Left renal cortex interstitium (tissue), 4 donors: Measurements from ENCODE around the gene FBXO2. TPM values are rescaled to one million over a fixed set of nuclear protein-coding genes. Genes with fewer than 3 reads are reported as not detected.
"Not testable (repeated sequence)": the region's sequence is repeated elsewhere in the genome, so short reads cannot be mapped to it uniquely, and the experiment has no call there.

Source experiments
- DNase-seq, 4 donors: peaks; one replicate each; pipeline ENCODE4 v3.0.0-alpha.2; 2013; ENCODE audit warnings: low read depth in 4 of 4, low spot score in 2 of 4, missing footprints in 1 of 4
- polyA plus RNA-seq, 4 donors: library from polyadenylated mRNA; unstranded; fragments of 120-200 nt; gene quantifications; one replicate each; pipeline ENCODE4 v1.2.1, GENCODE V29; 2013; ENCODE audit not compliant: insufficient read length in 4 of 4

The FBXO2 gene
- polyA plus RNA-seq, 4 donors, result 1.4 to 1.7 (median 1.5) TPM

DNA sequence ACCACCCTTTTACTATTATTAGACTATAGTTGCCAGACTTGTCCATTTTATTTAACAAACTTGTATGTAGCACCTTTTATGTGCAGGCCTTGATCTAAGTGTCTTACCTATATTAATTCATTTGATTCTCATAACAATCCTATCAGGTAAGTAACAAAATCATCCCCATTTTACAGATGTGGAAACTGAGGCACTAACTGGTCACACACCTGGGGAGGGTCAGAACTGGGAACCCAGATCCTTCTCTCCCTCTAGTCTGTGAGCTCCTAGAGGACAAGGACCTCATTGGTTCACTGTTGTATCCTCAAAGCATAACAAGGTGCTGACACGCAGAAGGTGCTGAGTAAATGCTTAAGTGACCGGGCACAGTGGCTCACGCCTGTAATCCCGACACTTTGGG, 14.9 kb downstream of the FBXO2 start:
- DNase-seq, result no peak

DNA sequence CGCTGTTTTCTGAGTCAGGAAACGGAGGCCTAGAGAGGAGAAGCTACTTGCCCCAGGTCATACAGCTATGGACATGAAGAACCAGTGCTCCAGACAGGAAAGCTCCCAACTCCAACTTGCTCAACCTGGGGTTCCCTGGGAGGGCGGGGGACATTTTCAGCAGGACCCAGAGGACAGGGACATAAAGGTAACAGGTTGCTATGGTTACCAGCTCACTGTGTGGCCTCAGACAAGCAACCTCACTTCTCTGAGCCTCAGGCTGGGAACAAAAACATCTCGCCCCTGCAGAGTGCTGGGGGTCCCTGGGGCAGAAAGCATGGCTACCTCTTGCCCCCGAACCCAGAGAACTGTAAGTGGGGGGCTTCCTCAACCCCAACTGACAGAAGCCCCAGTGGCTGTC, 16.1 kb downstream of the FBXO2 start:
- no peak for DNase-seq

- DNase-seq, result no peak
Measured at GRCh38 chr1:11634365-11635192, 19.6 kb downstream of the FBXO2 start.

- no peak for DNase-seq
Measured at GRCh38 chr1:11629184-11630016, 24.8 kb downstream of the FBXO2 start.

GRCh38 chr1:11628767-11629166, 25.5 kb downstream of the FBXO2 start:
- no peak for DNase-seq

DNA sequence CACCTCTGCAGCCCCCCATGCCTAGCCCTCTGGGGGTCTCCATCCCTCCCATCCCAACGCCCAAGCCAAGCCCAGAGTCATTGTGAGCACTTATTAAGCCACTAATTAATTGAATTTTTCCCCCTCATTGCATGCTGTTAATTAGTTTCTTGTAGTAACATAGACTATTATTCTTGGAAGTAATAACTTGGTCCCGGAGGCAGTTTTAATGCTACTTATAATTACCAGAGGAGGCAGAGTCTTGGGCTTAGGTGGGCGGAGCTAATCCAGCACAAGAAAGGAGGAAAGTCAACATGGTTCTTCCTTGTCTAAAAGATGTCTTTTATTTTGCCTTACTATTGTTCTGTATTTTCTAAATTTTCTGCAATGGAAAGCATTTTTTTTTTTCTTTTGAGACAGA, 27.7 kb downstream of the FBXO2 start:
- DNase-seq, result no peak

- no peak for DNase-seq
Measured at GRCh38 chr1:11623702-11624101, 30.5 kb downstream of the FBXO2 start.

DNA sequence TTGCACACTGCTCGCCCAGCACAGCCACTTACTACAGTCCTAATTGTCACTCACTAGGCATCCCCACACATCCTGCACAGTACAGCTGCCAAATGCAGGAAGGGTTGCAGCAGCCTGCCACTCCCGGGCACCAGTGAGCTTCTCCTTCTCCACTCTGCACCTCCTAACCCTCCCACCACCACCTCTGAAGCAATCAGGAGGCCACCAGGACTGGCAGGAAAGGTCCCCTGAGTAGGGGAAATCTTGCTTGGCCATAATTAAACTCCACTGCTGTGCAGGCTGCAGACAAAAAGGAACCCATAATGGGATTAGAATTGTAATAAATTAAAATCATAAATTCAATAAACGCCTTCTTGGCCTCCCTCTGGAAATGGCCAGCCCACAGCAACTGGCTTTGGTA, 31.8 kb downstream of the FBXO2 start:
- DNase-seq, result no peak

DNA sequence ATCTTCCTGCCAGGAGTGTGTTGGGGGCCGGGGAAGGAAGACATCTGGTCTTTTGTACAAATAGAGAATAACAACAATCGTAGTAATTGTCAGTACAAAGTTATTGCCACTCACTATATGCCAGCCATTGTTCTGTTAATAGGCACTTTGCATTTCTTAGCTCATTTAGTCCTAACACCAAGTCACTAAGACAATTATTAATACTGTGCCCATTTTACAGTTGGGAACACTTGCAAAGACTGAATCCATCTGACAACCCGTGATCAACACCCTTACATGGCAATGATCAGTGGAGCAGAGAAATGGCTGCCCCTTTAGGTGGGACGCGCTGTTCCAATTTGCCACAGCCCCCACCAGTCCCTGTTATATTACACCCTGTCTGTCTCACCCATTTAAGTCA, 33.3 kb downstream of the FBXO2 start:
- no peak for DNase-seq

DNA sequence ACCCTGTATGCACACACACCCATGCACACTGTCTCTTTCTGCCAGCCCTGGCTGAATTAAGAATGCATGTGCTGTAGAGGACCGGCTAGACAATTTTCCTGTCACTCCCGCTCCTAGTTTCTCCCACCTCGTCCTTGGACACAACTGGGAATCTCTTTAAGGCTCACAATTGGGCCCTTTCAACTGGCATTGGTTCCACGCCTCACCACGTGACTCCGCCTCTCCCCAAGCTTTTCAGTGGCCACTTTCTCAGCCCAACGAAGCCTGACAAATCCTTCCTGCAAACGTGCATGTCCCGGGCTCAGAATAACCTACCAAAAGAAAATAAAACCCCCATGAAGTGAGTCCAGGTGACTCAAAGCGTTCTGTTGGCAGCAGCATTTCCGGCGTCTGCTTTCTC, 33.8 kb downstream of the FBXO2 start:
- no peak for DNase-seq

- no peak for DNase-seq
Measured at GRCh38 chr1:11617741-11618140, 36.5 kb downstream of the FBXO2 start.

DNA sequence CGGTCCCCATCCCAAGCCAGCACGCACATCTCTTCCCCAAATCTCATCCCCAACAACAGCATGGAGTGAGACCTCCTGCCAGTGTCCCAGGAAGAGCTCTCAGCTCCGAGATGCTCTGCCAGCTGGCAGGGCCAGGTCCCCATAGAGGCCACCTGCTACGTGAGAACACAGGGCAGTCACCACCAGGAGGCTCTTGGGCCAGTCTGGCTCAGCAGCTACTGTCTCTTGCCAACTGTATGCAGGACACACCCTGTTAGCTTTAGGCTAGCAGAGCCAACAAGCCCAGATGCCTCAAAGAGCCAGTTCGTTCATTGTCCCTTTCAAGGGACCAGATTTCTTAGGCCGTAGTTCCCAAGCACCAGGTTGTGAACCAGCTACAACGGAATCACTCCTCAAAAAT, 36.9 kb downstream of the FBXO2 start:
- no peak for DNase-seq

DNA sequence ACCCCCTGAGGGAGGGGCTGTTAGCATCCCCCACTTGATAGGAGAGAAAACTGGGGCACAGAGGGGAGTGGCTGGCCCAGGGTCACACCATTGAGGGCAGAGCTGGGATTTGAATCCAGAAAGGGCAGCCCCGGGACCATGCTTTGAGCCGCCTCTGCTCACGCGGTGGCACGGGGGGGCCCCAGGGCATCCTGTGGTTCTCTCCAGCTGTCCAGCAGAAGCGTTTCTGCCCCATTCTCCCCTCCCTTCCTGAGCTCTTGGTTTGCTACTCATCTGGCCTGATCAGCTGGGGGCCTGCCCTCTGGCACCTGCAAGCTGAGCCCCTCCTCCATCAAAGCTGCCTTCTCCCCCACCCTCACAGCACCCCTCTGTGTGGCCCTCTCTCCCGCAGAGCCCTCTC, 37.5 kb downstream of the FBXO2 start:
- no peak for DNase-seq

DNA sequence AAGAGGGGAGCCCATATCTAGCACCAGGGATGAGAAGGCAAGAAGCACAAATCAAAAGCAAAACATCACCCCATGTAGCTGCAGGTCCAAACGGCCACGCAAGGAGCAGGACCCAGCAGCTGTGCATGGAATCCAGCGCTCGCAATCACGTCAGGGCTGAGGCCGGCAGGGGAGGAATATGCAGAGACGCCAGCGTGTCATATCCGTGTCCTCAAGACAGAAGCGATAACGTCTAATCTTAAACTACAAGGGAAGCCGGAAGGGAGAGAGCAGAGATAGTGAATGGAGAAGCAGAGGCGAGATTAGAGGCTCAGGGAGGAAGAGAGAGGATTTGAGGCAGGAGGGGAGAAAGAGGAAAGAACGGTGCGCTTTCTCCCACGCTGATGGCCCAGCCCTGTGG, 39.1 kb downstream of the FBXO2 start:
- no peak for DNase-seq

GRCh38 chr1:11613347-11613746, 40.9 kb downstream of the FBXO2 start:
- DNase-seq, result no peak

- no peak for DNase-seq
Measured at GRCh38 chr1:11611638-11612327, 42.4 kb downstream of the FBXO2 start.

- no peak for DNase-seq
Measured at GRCh38 chr1:11610629-11611180, 43.5 kb downstream of the FBXO2 start.

DNA sequence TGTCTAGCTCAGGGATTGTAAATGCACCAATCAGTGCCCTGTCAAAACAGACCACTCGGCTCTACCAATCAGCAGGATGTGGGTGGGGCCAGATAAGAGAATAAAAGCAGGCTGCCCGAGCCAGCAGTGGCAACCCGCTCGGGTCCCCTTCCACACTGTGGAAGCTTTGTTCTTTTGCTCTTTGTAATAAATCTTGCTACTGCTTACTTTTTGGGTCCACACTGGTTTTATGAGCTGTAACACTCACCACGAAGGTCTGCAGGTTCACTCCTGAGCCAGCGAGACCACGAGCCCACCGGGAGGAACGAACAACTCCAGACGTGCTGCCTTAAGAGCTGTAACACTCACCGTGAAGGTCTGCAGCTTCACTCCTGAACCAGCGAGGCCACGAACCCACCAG, 44.9 kb downstream of the FBXO2 start:
- not testable (repeated sequence) for DNase-seq

- DNase-seq, result not testable (repeated sequence)
Measured at GRCh38 chr1:11608596-11609130, 45.6 kb downstream of the FBXO2 start.

GRCh38 chr1:11606775-11607174, 47.5 kb downstream of the FBXO2 start:
- no peak for DNase-seq

DNA sequence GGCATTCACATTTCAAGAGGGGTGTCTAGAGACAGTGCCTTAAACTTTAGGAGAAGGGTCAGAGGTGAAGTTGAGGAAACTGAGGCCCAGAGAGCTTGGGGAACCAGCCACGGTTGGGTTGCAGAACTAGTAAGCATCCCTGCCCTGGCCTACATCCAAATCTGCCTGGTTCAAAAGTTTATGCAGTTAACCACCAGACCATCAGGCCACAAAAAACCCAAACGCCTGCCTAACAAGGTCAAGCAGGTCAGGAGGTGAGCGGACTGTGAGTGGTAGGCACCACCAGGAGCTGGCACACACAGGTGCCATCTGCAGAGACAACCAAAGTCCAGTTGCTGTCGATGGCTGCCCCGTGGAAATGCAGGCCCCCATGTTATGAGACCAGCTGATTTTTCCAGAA, 51.2 kb downstream of the FBXO2 start:
- DNase-seq, result no peak
